GM18858 (cell line): ENCODE results near the gene CSNK1G1.
"Not testable (repeated sequence)": the region's sequence is repeated elsewhere in the genome, so short reads cannot be mapped to it uniquely, and the experiment has no call there.

Source experiments
- ATAC-seq: cut with Tn5 transposase; IDR thresholded peaks from one replicate; pipeline ENCODE4 v1.9.1; 2021; ENCODE audit not compliant: unreplicated experiment

CSNK1G1 gene

GRCh38 chr15:64351265-64351664 lies 4.7 kb downstream of the CSNK1G1 start:
- ATAC-seq = no peak

GRCh38 chr15:64349375-64349774 lies 6.6 kb downstream of the CSNK1G1 start:
- ATAC-seq = no peak

GRCh38 chr15:64348455-64348854 lies 7.5 kb downstream of the CSNK1G1 start:
- ATAC-seq = no peak

GRCh38 chr15:64346242-64346641 lies 9.7 kb downstream of the CSNK1G1 start:
- not testable (repeated sequence) for ATAC-seq

GRCh38 chr15:64344651-64345294 lies 11.2 kb downstream of the CSNK1G1 start:
- ATAC-seq = no peak

GRCh38 chr15:64343841-64344240 lies 12.1 kb downstream of the CSNK1G1 start:
- no peak for ATAC-seq

GRCh38 chr15:64343222-64343621 lies 12.8 kb downstream of the CSNK1G1 start:
- ATAC-seq = no peak

- no peak for ATAC-seq
Measured at GRCh38 chr15:64341961-64342360, 14.0 kb downstream of the CSNK1G1 start.

- no peak for ATAC-seq
Measured at GRCh38 chr15:64340355-64340754, 15.6 kb downstream of the CSNK1G1 start.

- ATAC-seq = no peak
Measured at GRCh38 chr15:64337761-64338160, 18.2 kb downstream of the CSNK1G1 start.

GRCh38 chr15:64333986-64334929 lies 21.7 kb downstream of the CSNK1G1 start:
- no peak for ATAC-seq

GRCh38 chr15:64333516-64333915 lies 22.5 kb downstream of the CSNK1G1 start:
- ATAC-seq = no peak

- not testable (repeated sequence) for ATAC-seq
Measured at GRCh38 chr15:64331668-64332067, 24.3 kb downstream of the CSNK1G1 start.

GRCh38 chr15:64326975-64327374 lies 29.0 kb downstream of the CSNK1G1 start:
- ATAC-seq = not testable (repeated sequence)

- not testable (repeated sequence) for ATAC-seq
Measured at GRCh38 chr15:64326458-64326857, 29.5 kb downstream of the CSNK1G1 start.

- ATAC-seq = no peak
Measured at GRCh38 chr15:64324165-64324877, 31.7 kb downstream of the CSNK1G1 start.

- no peak for ATAC-seq
Measured at GRCh38 chr15:64315216-64315615, 40.8 kb downstream of the CSNK1G1 start.

- ATAC-seq = no peak
Measured at GRCh38 chr15:64314456-64314855, 41.5 kb downstream of the CSNK1G1 start.

GRCh38 chr15:64311566-64311965 lies 44.4 kb downstream of the CSNK1G1 start:
- ATAC-seq = no peak

- ATAC-seq = no peak
Measured at GRCh38 chr15:64310036-64310435, 45.9 kb downstream of the CSNK1G1 start.

- no peak for ATAC-seq
Measured at GRCh38 chr15:64305261-64305660, 50.7 kb downstream of the CSNK1G1 start.
